GM12878 (cell line): ENCODE measurements around the gene UQCRQ. TPM values are rescaled to one million over a fixed set of nuclear protein-coding genes. Genes with fewer than 3 reads are reported as not detected.

Experiments
- ATAC-seq: fragments of 200-7000 bp; cut with Tn5 transposase; 3 replicates; pipeline ENCODE4 v1.9.1; 2020; ENCODE audit warnings: mild to moderate bottlenecking, moderate library complexity
- BruUV-seq: library from RNA; stranded (reverse); fragments of 400-500 nt; replicated peaks from 2 replicates; lab custom pipeline; 2021; lab: Mats Ljungman, UMichigan
- CTCF ChIA-PET: fragments of 300-600 bp; sonication (Branson Sonifier 250); formaldehyde crosslinking; extraction: SDS; loops from one replicate; lab custom pipeline; 2021; ENCODE audit warnings: inconsistent platforms; lab: Yijun Ruan, JAX
- POLR2A ChIA-PET: fragments of 350-600 bp; formaldehyde crosslinking; extraction: SDS; loops from one replicate; lab custom pipeline; 2021; ENCODE audit warnings: inconsistent platforms; lab: Charles Lee
- RAD21 ChIA-PET: fragments of 300-600 bp; sonication (Branson Sonifier 250); formaldehyde crosslinking; loops from one replicate; lab custom pipeline; 2023; ENCODE audit warnings: antibody characterized with exemption; ENCODE audit not compliant: unreplicated experiment; lab: Charles Lee
- SMC1A ChIA-PET: fragments of 300-600 bp; sonication (Branson Sonifier 250); formaldehyde crosslinking; loops from one replicate; lab custom pipeline; 2023; ENCODE audit not compliant: unreplicated experiment, uncharacterized antibody; lab: Charles Lee
- DNase-seq: peaks from one replicate; pipeline ENCODE4 v3.0.0-alpha.2; 2011; ENCODE audit warnings: low read depth, low spot score
- FAIRE-seq: peaks from 3 replicates; lab custom pipeline; 2011; peaks lifted over from hg19 to GRCh38; lab: Jason Lieb, UNC
- H2AFZ ChIP-seq: 2 replicates; pipeline ENCODE4 v1.6.0; 2011; ENCODE audit warnings: low read depth, low read length, control low read depth; ENCODE audit not compliant: control insufficient read depth
- H3K27ac ChIP-seq: 2 replicates; pipeline ENCODE4 v1.5.1; 2011; ENCODE audit warnings: control low read depth; ENCODE audit not compliant: control insufficient read depth, insufficient read depth
- H3K27me3 ChIP-seq, 2 experiments: replicated peaks in 1 of 2; 2 replicates each; pipeline versions ENCODE4 v1.6.0 to v1.6.1; 2011; ENCODE audit warnings: low read length in 1 of 2; ENCODE audit not compliant: control insufficient read depth in 2 of 2, insufficient read depth in 2 of 2
- H3K36me3 ChIP-seq, 2 experiments: 2 replicates each; pipeline ENCODE4 v1.5.1; 2011; ENCODE audit warnings: low read length in 1 of 2; ENCODE audit not compliant: control insufficient read depth in 2 of 2, insufficient read depth in 2 of 2
- H3K4me1 ChIP-seq: 2 replicates; pipeline ENCODE4 v1.6.1; 2011; ENCODE audit warnings: mild to moderate bottlenecking, low read length, moderate library complexity, mixed read lengths; ENCODE audit not compliant: control insufficient read depth, insufficient read depth
- H3K4me2 ChIP-seq: 2 replicates; pipeline ENCODE4 v1.6.0; 2011; ENCODE audit warnings: control low read depth; ENCODE audit not compliant: control insufficient read depth, insufficient read depth
- H3K4me3 ChIP-seq: fragments of 200-600 bp; sonication (generic); 2 replicates; pipeline ENCODE4 v1.5.1; 2016
- H3K79me2 ChIP-seq: 2 replicates; pipeline ENCODE4 v1.6.0; 2011; ENCODE audit warnings: low read length; ENCODE audit not compliant: control insufficient read depth, insufficient read depth
- H3K9ac ChIP-seq: 2 replicates; pipeline ENCODE4 v1.8.0; 2011; ENCODE audit warnings: low read length, control low read depth, mixed read lengths; ENCODE audit not compliant: control insufficient read depth, insufficient read depth
- H3K9me3 ChIP-seq: replicated peaks from 3 replicates; pipeline ENCODE4 v1.5.1; 2011; ENCODE audit warnings: mild to moderate bottlenecking, low read length; ENCODE audit not compliant: control insufficient read depth, insufficient read depth
- H4K20me1 ChIP-seq: 2 replicates; pipeline ENCODE4 v1.6.0; 2011; ENCODE audit not compliant: control insufficient read depth, insufficient read depth
- ATF3 ChIP-seq: IDR thresholded peaks from 2 replicates; pipeline ENCODE4 v1.6.1; 2011; ENCODE audit warnings: low read depth, mild to moderate bottlenecking, low read length, moderate library complexity, borderline replicate concordance; ENCODE audit errors: extremely low read depth
- ATF7 ChIP-seq: fragments of 450-650 bp; IDR thresholded peaks from 2 replicates; pipeline ENCODE4 v1.6.1; 2016; ENCODE audit warnings: low read depth, mild to moderate bottlenecking
- BCL11A ChIP-seq: IDR thresholded peaks from 2 replicates; pipeline ENCODE4 v1.6.1; 2011; ENCODE audit warnings: low read depth, low read length
- BRCA1 ChIP-seq: IDR thresholded peaks from 2 replicates; pipeline ENCODE4 v1.6.1; 2011; ENCODE audit warnings: low read depth, low read length, improper control_type of control experiment
- CBFB ChIP-seq: IDR thresholded peaks from 2 replicates; pipeline ENCODE4 v1.6.1; 2016; ENCODE audit warnings: antibody characterized with exemption, low read depth
- CTCF ChIP-seq, 3 experiments: IDR thresholded peaks in 2 of 3; conservative IDR thresholded peaks in 1 of 3; 2 replicates each; pipeline ENCODE4 v1.5.1; 2011; ENCODE audit warnings: low read depth in 3 of 3, low read length in 3 of 3, mild to moderate bottlenecking in 3 of 3, control low read depth in 2 of 3, moderate library complexity in 2 of 3, inconsistent platforms in 1 of 3, mixed read lengths in 1 of 3; ENCODE audit not compliant: control insufficient read depth in 2 of 3, insufficient read depth in 1 of 3; ENCODE audit errors: extremely low read depth in 1 of 3
- CUX1 ChIP-seq: IDR thresholded peaks from 2 replicates; pipeline ENCODE4 v1.6.1; 2012; ENCODE audit warnings: improper control_type of control experiment, low read depth, low read length; ENCODE audit not compliant: insufficient replicate concordance
- EP300 ChIP-seq, 2 experiments: fragments of 150-350 bp in 1 of 2; IDR thresholded peaks; 2 replicates each; pipeline ENCODE4 v1.6.1; 2011 to 2012; ENCODE audit warnings: low read depth in 2 of 2, low read length in 2 of 2, borderline replicate concordance in 1 of 2, improper control_type of control experiment in 1 of 2, inconsistent platforms in 1 of 2; ENCODE audit not compliant: control insufficient read depth in 1 of 2
- FOS ChIP-seq: IDR thresholded peaks from 3 replicates; pipeline ENCODE4 v1.6.1; 2011; ENCODE audit warnings: borderline replicate concordance; ENCODE audit not compliant: insufficient read length; ENCODE audit errors: extremely low read depth
- JUND ChIP-seq: IDR thresholded peaks from 2 replicates; pipeline ENCODE4 v1.6.1; 2012; ENCODE audit warnings: low read depth, mild to moderate bottlenecking, low read length, improper control_type of control experiment, moderate library complexity
- MEF2B ChIP-seq: fragments of 450-650 bp; IDR thresholded peaks from 2 replicates; pipeline ENCODE4 v1.6.1; 2018; ENCODE audit warnings: mild to moderate bottlenecking, moderate library complexity; ENCODE audit not compliant: partially characterized antibody, poor library complexity, severe bottlenecking
- POLR2A ChIP-seq: IDR thresholded peaks from 2 replicates; pipeline ENCODE4 v1.6.1; 2011; ENCODE audit warnings: low read depth, mild to moderate bottlenecking, low read length
- SIX5 ChIP-seq: IDR thresholded peaks from 2 replicates; pipeline ENCODE4 v1.6.1; 2011; ENCODE audit warnings: mild to moderate bottlenecking, low read depth, low read length, moderate library complexity; ENCODE audit not compliant: severe bottlenecking
- SP1 ChIP-seq: IDR thresholded peaks from one replicate; pipeline ENCODE4 v1.6.1; 2011; ENCODE audit warnings: low read depth, low read length
- TBL1XR1 ChIP-seq: IDR thresholded peaks from 2 replicates; pipeline ENCODE4 v1.6.1; 2012; ENCODE audit warnings: low read depth, low read length, improper control_type of control experiment
- TCF7 ChIP-seq: IDR thresholded peaks from 2 replicates; pipeline ENCODE4 v1.6.1; 2014; ENCODE audit warnings: antibody characterized with exemption, borderline replicate concordance
- USF2 ChIP-seq: IDR thresholded peaks from 2 replicates; pipeline ENCODE4 v1.6.1; 2011; ENCODE audit warnings: low read depth, low read length, improper control_type of control experiment, borderline replicate concordance
- WGBS: methylation state at CpG from one replicate; pipeline ENCODE4 v1.1.6; 2016; ENCODE audit warnings: low lambda C conversion rate; ENCODE audit not compliant: insufficient replicate concordance, insufficient coverage; ENCODE audit errors: missing lambda C conversion rate; 5-methylcytosine and 5-hydroxymethylcytosine counted together
- in situ Hi-C: fragments of 300-500 bp; cut with MboI; formaldehyde crosslinking; loops from 9 replicates; pipeline ENCODE4 v1.14.3; 2018; ENCODE audit warnings: mixed read lengths
- intact Hi-C: fragments of 100-400 bp; cut with micrococcal nuclease; formaldehyde crosslinking; loops from one replicate; pipeline ENCODE4 v1.14.2; 2022; ENCODE audit not compliant: unreplicated experiment
- polyA plus RNA-seq, 11 experiments: library from polyadenylated mRNA; depleted of rRNA in 4 of 11; unstranded in 6 of 11; stranded (reverse) in 5 of 11; fragments of >200 nt; fragmentation: Nextera tagmentation in 4 of 11; fragmentation: Illumina TruSeq in 1 of 11; extraction: Ambion mirVana in 4 of 11; extraction: Trizol in 1 of 11; gene quantifications; 1 replicate in 1 of 11; 2 replicates in 10 of 11; pipeline versions ENCODE4 v1.2.1 to v1.2.3, GENCODE V29; 2011 to 2016; ENCODE audit warnings: inconsistent platforms in 2 of 11, missing spikeins in 2 of 11, low read depth in 1 of 11
- total RNA-seq, 4 experiments: library from RNA; depleted of rRNA in 3 of 4; stranded (reverse); fragments of >200 nt in 3 of 4; fragmentation: Illumina TruSeq in 1 of 4; extraction: Trizol in 1 of 4; gene quantifications; 2 replicates each; pipeline versions ENCODE4 v1.2.1 to v1.2.3, GENCODE V29; 2013 to 2021

Gene UQCRQ
- total and polyA plus RNA-seq, 10 of the 15 experiments (the other 5 are each of a cell fraction or from before 2014, with no cell fraction given) = 121 to 1,579 (median 408) TPM

- Histone ChIP-seq H3K27ac (no peak overlapping the region), H3K79me2 (no peaks in the 10 kb centered on the region), H4K20me1 (no peaks in the 10 kb centered on the region), H3K4me3 (no peak overlapping the region), H3K9ac (no peak overlapping the region), H2AFZ (no peak overlapping the region), H3K4me2 (no peak overlapping the region), H3K4me1 (no peaks in the 10 kb centered on the region), H3K27me3 (no peaks in the 10 kb centered on the region), H3K36me3 (no peaks in the 10 kb centered on the region), H3K9me3 (no peaks in the 10 kb centered on the region)
- POLR2A ChIA-PET = no interaction called here
- 36% methylated on average over 3 of the region's 3 CpGs for WGBS
- intact Hi-C loops (no loop called here), in situ Hi-C loops (no loop called here)
- ATAC-seq = no peak
- FAIRE-seq = no peak
- DNase-seq = no peak
- no TSS peak for BruUV-seq
- SMC1A ChIA-PET = interaction anchor here (1.0 kb wide), 1 partner anchor 201 kb away, joined by 4 read pairs; no protein-coding TSS in a partner anchor
- RAD21 ChIA-PET = interaction anchor here (1.5 kb wide), 1 partner anchor 23 kb away, joined by 3 read pairs; no protein-coding TSS in a partner anchor
- CTCF ChIA-PET = no interaction called here
- no peak for TF ChIP-seq TCF7
- no peak for TF ChIP-seq EP300 (IDR thresholded peaks at IDR 0.05; ENCODE audit: borderline replicate concordance in 1 of 2, control insufficient read depth in 1 of 2, low read depth in 2 of 2, low read length in 2 of 2)
- TF ChIP-seq BRCA1 = no peak
- no peak for TF ChIP-seq JUND
- no peak for TF ChIP-seq USF2
- TF ChIP-seq CTCF (IDR thresholded peaks at IDR 0.05 in 2 of 3, conservative IDR thresholded peaks at IDR 0.05 in 1 of 3; ENCODE audit: control insufficient read depth in 2 of 3, extremely low read depth in 1 of 3, insufficient read depth in 1 of 3, low read depth in 3 of 3, low read length in 3 of 3) = no peak
- no peak for TF ChIP-seq FOS
- no peak for TF ChIP-seq POLR2A
- no peak for TF ChIP-seq SP1
- TF ChIP-seq CBFB = no peak
- TF ChIP-seq CUX1 = no peak
- TF ChIP-seq MEF2B = no peak
- TF ChIP-seq ATF3 = no peak
- no peak for TF ChIP-seq TBL1XR1
- TF ChIP-seq ATF7 = no peak
- no peak for TF ChIP-seq SIX5
- no peak for TF ChIP-seq BCL11A
These were observed 26.1 kb upstream of the UQCRQ start for GRCh38 chr5:132840313-132840712.
